PC-9 (cell line): Measurements from ENCODE around the gene MYH3.

Source experiments
- CTCF ChIP-seq: fragments of 200-600 bp; sonication (generic); conservative IDR thresholded peaks from 2 replicates; pipeline ENCODE4 v1.6.1; 2017; ENCODE audit warnings: mixed run types, antibody characterized with exemption, mild to moderate bottlenecking, moderate library complexity
- EZH2 ChIP-seq: fragments of 200-600 bp; sonication (generic); IDR thresholded peaks from 2 replicates; pipeline ENCODE4 v1.8.0; 2017; ENCODE audit warnings: antibody characterized with exemption, low read depth

GRCh38 chr17:10651927-10652326, 5.2 kb downstream of the MYH3 start:
- TF ChIP-seq CTCF, result no peak
- no peak for TF ChIP-seq EZH2
